ENCODE results near the gene TGM3.
A peak's percentile ranks its signal among the peaks of the same experiment; 100 is the strongest.

Gene TGM3

DNA sequence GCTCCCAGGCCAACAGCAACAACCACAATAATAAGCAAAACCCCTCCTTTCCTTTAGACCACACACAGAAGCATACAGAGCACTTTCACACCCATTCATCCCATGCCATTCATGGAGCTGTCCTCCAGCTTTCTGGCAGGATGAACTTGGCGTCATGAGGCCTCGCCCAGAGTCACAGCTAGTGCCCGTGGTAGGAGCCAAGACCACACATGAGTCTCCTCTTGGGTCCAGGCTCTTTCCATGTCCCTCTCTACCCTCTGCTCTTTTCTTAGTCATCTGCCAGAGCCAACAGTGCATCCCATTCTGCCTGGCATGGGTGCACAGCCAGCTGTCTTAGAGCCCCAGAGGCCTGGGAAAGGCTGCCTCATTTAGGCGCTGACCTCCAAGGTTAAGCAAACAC is 1.8 kb upstream of the TGM3 start:
- Histone ChIP-seq H3K27ac (ENCODE audit: low read depth, low read length) (no peak overlapping the region), H3K23ac (ENCODE audit: low read length) (no peak overlapping the region), H3K4ac (ENCODE audit: low read depth, low read length) (no peak overlapping the region), H2BK5ac (ENCODE audit: low read length) (no peak overlapping the region), H2BK120ac (ENCODE audit: low read depth, low read length) (no peak overlapping the region), H3K4me3 (ENCODE audit: low read length) (no peak overlapping the region), H3K56ac (ENCODE audit: low read length) (no peak overlapping the region), H3K79me1 (ENCODE audit: low read length) (no peaks in the 10 kb centered on the region), H4K8ac (ENCODE audit: low read depth, low read length) (no peak overlapping the region), H3K36me3 (ENCODE audit: control insufficient read depth, insufficient read depth, low read length) (no peaks in the 10 kb centered on the region), H3K4me1 (ENCODE audit: control insufficient read depth, low read depth, low read length) (no peaks in the 10 kb centered on the region), H4K5ac (ENCODE audit: low read length) (no peak overlapping the region), H3K79me2 (ENCODE audit: control insufficient read depth, insufficient read depth, low read length) (no peaks in the 10 kb centered on the region), H3K9ac (ENCODE audit: low read length) (no peak overlapping the region), H3K27me3 (ENCODE audit: insufficient read depth, low read length, poor library complexity) (no peaks in the 10 kb centered on the region), H2AK5ac (ENCODE audit: low read length) (no peak overlapping the region), H2BK15ac (replicated peaks; ENCODE audit: low read depth) (no peak overlapping the region), H3K18ac (ENCODE audit: low read length) (no peak overlapping the region), H3K4me2 (ENCODE audit: low read length) (no peak overlapping the region)
- no CpG with 5 or more reads among the region's 4 CpGs for WGBS (ENCODE audit: extremely low coverage, insufficient coverage, low lambda C conversion rate)
- DNase-seq: no peak

GRCh38 chr20:2295286-2295685 is 515 bp upstream of the TGM3 start:
- Histone ChIP-seq H3K79me1 (ENCODE audit: low read length) (no peaks in the 10 kb centered on the region), H3K27me3 (ENCODE audit: insufficient read depth, low read length, poor library complexity) (no peaks in the 10 kb centered on the region), H3K23ac (ENCODE audit: low read length) (no peak overlapping the region), H3K36me3 (ENCODE audit: control insufficient read depth, insufficient read depth, low read length) (no peaks in the 10 kb centered on the region), H3K79me2 (ENCODE audit: control insufficient read depth, insufficient read depth, low read length) (no peaks in the 10 kb centered on the region), H4K8ac (ENCODE audit: low read depth, low read length) (no peak overlapping the region), H3K4me3 (ENCODE audit: low read length) (no peak overlapping the region), H3K4me2 (ENCODE audit: low read length) (no peak overlapping the region), H4K5ac (ENCODE audit: low read length) (no peak overlapping the region), H3K18ac (ENCODE audit: low read length) (no peak overlapping the region), H3K27ac (ENCODE audit: low read depth, low read length) (no peak overlapping the region), H2BK15ac (replicated peaks; ENCODE audit: low read depth) (no peak overlapping the region), H3K4me1 (ENCODE audit: control insufficient read depth, low read depth, low read length) (no peaks in the 10 kb centered on the region), H2BK5ac (ENCODE audit: low read length) (no peak overlapping the region), H2BK120ac (ENCODE audit: low read depth, low read length) (no peak overlapping the region), H3K56ac (ENCODE audit: low read length) (no peak overlapping the region), H3K9ac (ENCODE audit: low read length) (no peak overlapping the region), H3K4ac (ENCODE audit: low read depth, low read length) (no peak overlapping the region), H2AK5ac (ENCODE audit: low read length) (no peak overlapping the region)
- no peak for DNase-seq
- no CpG with 5 or more reads among the region's 7 CpGs for WGBS (ENCODE audit: extremely low coverage, insufficient coverage, low lambda C conversion rate)

- DNase-seq: peak; percentile 30
Observed at GRCh38 chr20:2296524-2297356, 939 bp downstream of the TGM3 start.

GRCh38 chr20:2297357-2297728 is 1.5 kb downstream of the TGM3 start:
- Histone ChIP-seq H3K27me3 (ENCODE audit: insufficient read depth, low read length, poor library complexity) (no peaks in the 10 kb centered on the region), H3K4ac (ENCODE audit: low read depth, low read length) (no peak overlapping the region), H2AK5ac (ENCODE audit: low read length) (no peak overlapping the region), H3K23ac (ENCODE audit: low read length) (no peak overlapping the region), H3K4me1 (ENCODE audit: control insufficient read depth, low read depth, low read length) (no peaks in the 10 kb centered on the region), H2BK15ac (replicated peaks; ENCODE audit: low read depth) (no peak overlapping the region), H3K18ac (ENCODE audit: low read length) (no peak overlapping the region), H3K79me1 (ENCODE audit: low read length) (no peaks in the 10 kb centered on the region), H3K4me3 (ENCODE audit: low read length) (no peak overlapping the region), H3K56ac (ENCODE audit: low read length) (no peak overlapping the region), H4K8ac (ENCODE audit: low read depth, low read length) (no peak overlapping the region), H3K4me2 (ENCODE audit: low read length) (no peak overlapping the region), H3K27ac (ENCODE audit: low read depth, low read length) (no peak overlapping the region), H4K5ac (ENCODE audit: low read length) (no peak overlapping the region), H3K9ac (ENCODE audit: low read length) (no peak overlapping the region), H2BK120ac (ENCODE audit: low read depth, low read length) (no peak overlapping the region), H3K36me3 (ENCODE audit: control insufficient read depth, insufficient read depth, low read length) (no peaks in the 10 kb centered on the region), H2BK5ac (ENCODE audit: low read length) (no peak overlapping the region), H3K79me2 (ENCODE audit: control insufficient read depth, insufficient read depth, low read length) (no peaks in the 10 kb centered on the region)
- no CpG with 5 or more reads among the region's 7 CpGs for WGBS (ENCODE audit: extremely low coverage, insufficient coverage, low lambda C conversion rate)
- peak; percentile 53 for DNase-seq

More at GRCh38 chr20:2296524-2297356, 939 bp downstream of the TGM3 start:
- Histone ChIP-seq H3K4me2 (ENCODE audit: low read length) (no peak overlapping the region), H3K27me3 (ENCODE audit: insufficient read depth, low read length, poor library complexity) (no peaks in the 10 kb centered on the region), H3K79me2 (ENCODE audit: control insufficient read depth, insufficient read depth, low read length) (no peaks in the 10 kb centered on the region), H2BK120ac (ENCODE audit: low read depth, low read length) (no peak overlapping the region), H3K18ac (ENCODE audit: low read length) (no peak overlapping the region), H3K27ac (ENCODE audit: low read depth, low read length) (no peak overlapping the region), H3K4ac (ENCODE audit: low read depth, low read length) (no peak overlapping the region), H3K56ac (ENCODE audit: low read length) (no peak overlapping the region), H3K4me1 (ENCODE audit: control insufficient read depth, low read depth, low read length) (no peaks in the 10 kb centered on the region), H4K5ac (ENCODE audit: low read length) (no peak overlapping the region), H3K4me3 (ENCODE audit: low read length) (no peak overlapping the region), H3K9ac (ENCODE audit: low read length) (no peak overlapping the region), H2BK5ac (ENCODE audit: low read length) (no peak overlapping the region), H3K36me3 (ENCODE audit: control insufficient read depth, insufficient read depth, low read length) (no peaks in the 10 kb centered on the region), H4K8ac (ENCODE audit: low read depth, low read length) (no peak overlapping the region), H2AK5ac (ENCODE audit: low read length) (no peak overlapping the region), H2BK15ac (replicated peaks; ENCODE audit: low read depth) (no peak overlapping the region), H3K79me1 (ENCODE audit: low read length) (no peaks in the 10 kb centered on the region), H3K23ac (ENCODE audit: low read length) (no peak overlapping the region)
- no CpG with 5 or more reads among the region's 5 CpGs for WGBS (ENCODE audit: extremely low coverage, insufficient coverage, low lambda C conversion rate)

DNA sequence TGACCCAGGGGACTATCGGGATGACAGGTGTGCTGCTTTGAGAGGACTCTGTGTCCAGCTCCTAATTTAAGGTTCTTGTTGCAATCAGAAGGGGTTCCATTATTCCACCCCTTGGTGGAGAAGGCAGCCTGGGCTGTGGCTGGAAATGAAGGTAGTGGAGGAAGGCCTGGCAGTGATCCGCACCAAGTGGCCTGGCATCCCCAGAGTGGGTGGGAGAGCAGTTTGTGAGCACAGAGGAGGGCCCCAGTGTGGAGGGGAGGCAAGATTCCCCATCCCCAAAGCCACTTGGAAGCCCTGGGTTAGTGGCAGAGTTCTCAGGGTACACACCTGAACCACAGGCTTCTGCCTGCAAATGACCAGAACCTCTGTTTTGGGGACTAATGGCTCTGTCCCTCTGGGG is 2.3 kb downstream of the TGM3 start:
- Histone ChIP-seq H3K4me2 (ENCODE audit: low read length) (no peak overlapping the region), H3K4ac (ENCODE audit: low read depth, low read length) (no peak overlapping the region), H3K79me2 (ENCODE audit: control insufficient read depth, insufficient read depth, low read length) (no peaks in the 10 kb centered on the region), H3K36me3 (ENCODE audit: control insufficient read depth, insufficient read depth, low read length) (no peaks in the 10 kb centered on the region), H2BK120ac (ENCODE audit: low read depth, low read length) (no peak overlapping the region), H3K79me1 (ENCODE audit: low read length) (no peaks in the 10 kb centered on the region), H3K27ac (ENCODE audit: low read depth, low read length) (no peak overlapping the region), H3K18ac (ENCODE audit: low read length) (no peak overlapping the region), H3K56ac (ENCODE audit: low read length) (no peak overlapping the region), H3K9ac (ENCODE audit: low read length) (no peak overlapping the region), H2BK15ac (replicated peaks; ENCODE audit: low read depth) (no peak overlapping the region), H4K8ac (ENCODE audit: low read depth, low read length) (no peak overlapping the region), H3K4me3 (ENCODE audit: low read length) (no peak overlapping the region), H2AK5ac (ENCODE audit: low read length) (no peak overlapping the region), H3K4me1 (ENCODE audit: control insufficient read depth, low read depth, low read length) (no peaks in the 10 kb centered on the region), H3K23ac (ENCODE audit: low read length) (no peak overlapping the region), H4K5ac (ENCODE audit: low read length) (no peak overlapping the region), H2BK5ac (ENCODE audit: low read length) (no peak overlapping the region), H3K27me3 (ENCODE audit: insufficient read depth, low read length, poor library complexity) (no peaks in the 10 kb centered on the region)
- no CpG with 5 or more reads among the region's 2 CpGs for WGBS (ENCODE audit: extremely low coverage, insufficient coverage, low lambda C conversion rate)
- no peak for DNase-seq

GRCh38 chr20:2298701-2299100 is 2.9 kb downstream of the TGM3 start:
- H3K36me3 ChIP-seq (ENCODE audit: control insufficient read depth, insufficient read depth, low read length): no peaks in the 10 kb centered on the region
- no peak overlapping the region for H4K8ac ChIP-seq (ENCODE audit: low read depth, low read length)
- no peak overlapping the region for H4K5ac ChIP-seq (ENCODE audit: low read length)
- H3K9ac ChIP-seq (ENCODE audit: low read length): no peak overlapping the region
- no peak for DNase-seq
- no peak overlapping the region for H2AK5ac ChIP-seq (ENCODE audit: low read length)
- H3K4me1 ChIP-seq (ENCODE audit: control insufficient read depth, low read depth, low read length): no peaks in the 10 kb centered on the region
- no peaks in the 10 kb centered on the region for H3K79me1 ChIP-seq (ENCODE audit: low read length)
- no peak overlapping the region for H3K23ac ChIP-seq (ENCODE audit: low read length)
- no peak overlapping the region for H2BK15ac ChIP-seq (replicated peaks; ENCODE audit: low read depth)
- no peak overlapping the region for H3K4me3 ChIP-seq (ENCODE audit: low read length)
- H3K79me2 ChIP-seq (ENCODE audit: control insufficient read depth, insufficient read depth, low read length): no peaks in the 10 kb centered on the region
- no peak overlapping the region for H2BK120ac ChIP-seq (ENCODE audit: low read depth, low read length)
- H3K4ac ChIP-seq (ENCODE audit: low read depth, low read length): no peak overlapping the region
- no peak overlapping the region for H3K27ac ChIP-seq (ENCODE audit: low read depth, low read length)
- no CpG with 5 or more reads among the region's 5 CpGs for WGBS (ENCODE audit: extremely low coverage, insufficient coverage, low lambda C conversion rate)
- H3K18ac ChIP-seq (ENCODE audit: low read length): no peak overlapping the region
- H3K27me3 ChIP-seq (ENCODE audit: insufficient read depth, low read length, poor library complexity): no peaks in the 10 kb centered on the region
- no peak overlapping the region for H2BK5ac ChIP-seq (ENCODE audit: low read length)
- no peak overlapping the region for H3K4me2 ChIP-seq (ENCODE audit: low read length)
- no peak overlapping the region for H3K56ac ChIP-seq (ENCODE audit: low read length)
